NCI-H1092 (cell line): ENCODE results near the gene FSIP2.

ENCODE experiments used
- DNase-seq: peaks from one replicate; lab custom pipeline; 2025; lab: John Stamatoyannopoulos, UW

FSIP2 gene

GRCh38 chr2:185738679-185739472, at the start of gene FSIP2:
FSIP2 (plus strand) TSS chr2:185738804; CDS start chr2:185738895, 91 bp downstream.
- DNase-seq: no peak

DNA sequence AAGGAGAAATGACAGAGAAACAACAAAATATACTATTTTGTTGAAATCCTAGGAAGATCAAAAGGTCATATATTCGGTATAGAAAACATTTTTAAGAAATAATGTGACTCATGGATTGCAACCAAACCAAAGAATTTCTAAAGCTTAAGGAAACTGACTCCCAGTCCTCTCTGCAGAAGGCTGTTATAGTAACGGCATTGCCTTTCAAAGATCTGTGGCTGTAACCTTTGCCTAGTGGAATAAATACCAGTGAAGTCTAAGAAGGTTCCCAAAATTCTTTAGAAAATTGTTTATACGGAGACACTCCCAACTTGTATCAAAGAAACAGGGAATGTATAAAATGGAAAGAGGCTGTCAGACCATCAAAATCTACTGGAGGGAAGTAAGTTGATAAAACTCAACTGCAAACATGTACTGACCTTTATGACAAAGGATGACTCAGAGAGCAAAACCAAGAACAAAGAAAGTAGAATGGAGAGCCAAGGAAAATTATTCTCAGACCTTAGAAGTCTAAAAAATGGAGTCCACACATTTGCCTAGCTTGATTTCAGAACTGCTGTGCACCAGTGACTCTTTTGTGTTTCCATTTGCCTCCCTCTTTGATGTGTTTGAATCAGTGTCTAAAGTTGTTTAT, 48.6 kb upstream of the FSIP2 start:
- no peak for DNase-seq

DNA sequence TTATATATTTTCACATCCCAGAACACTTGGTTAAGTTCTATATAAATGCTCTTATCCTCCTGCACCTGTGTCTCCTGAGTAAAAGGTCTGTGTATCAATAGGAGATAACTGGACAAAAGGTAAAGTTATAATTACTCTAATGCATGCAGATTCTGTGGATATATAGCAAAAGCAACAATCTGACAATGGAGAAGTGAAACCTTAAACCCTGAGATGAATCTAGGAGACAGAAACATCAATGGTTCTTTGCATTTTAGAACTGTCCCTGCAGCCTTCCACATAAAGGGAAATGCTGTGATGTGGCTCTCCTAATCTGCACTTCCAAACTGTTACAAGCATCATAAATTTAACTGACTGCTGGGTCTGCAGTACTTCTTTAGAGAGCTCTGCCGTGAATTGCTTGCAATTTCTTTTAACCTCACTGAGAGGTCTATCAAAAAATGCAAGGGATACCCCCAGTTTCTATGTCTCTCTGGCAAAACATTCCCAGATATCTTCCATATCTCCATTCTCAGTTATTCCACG, 42.8 kb upstream of the FSIP2 start:
- no peak for DNase-seq

DNA sequence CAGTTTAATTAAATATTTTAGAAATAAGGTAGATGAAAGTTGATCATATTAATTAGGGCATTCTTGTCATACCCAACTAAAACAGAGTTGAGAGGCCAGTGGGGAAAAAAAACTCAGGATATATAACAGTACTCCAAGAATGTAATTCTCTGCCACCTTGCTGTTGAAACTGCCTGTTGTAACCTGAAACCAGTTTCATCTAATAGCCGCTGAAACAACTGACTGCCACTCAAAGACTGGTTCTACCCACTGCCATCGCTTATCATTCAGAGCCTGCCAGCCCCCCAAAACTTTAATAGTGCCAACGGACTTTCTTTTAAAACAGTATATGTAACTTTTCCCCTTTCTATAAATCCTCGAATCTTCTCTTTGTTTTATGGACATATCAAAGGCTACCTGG, 37.7 kb upstream of the FSIP2 start:
- no peak for DNase-seq

DNA sequence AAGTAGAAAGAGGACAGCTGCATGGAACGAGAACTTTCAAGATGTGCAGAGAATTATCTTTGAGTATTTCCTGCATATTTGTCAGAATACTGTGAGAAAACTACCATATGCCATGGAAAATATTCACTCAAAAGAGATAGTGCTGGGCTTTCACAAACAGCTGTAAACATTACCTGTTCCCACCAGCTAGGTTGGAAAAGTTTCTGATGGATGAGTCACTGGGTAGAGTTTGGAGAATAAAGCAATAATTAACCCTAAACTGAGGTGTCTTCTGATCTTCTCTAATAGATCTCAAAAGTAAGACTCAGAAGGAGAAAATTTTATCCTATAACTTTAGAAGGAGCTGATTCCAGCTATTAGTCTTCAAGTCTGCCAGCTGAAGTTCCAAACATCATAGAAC, 3.9 kb upstream of the FSIP2 start:
- DNase-seq: no peak

DNA sequence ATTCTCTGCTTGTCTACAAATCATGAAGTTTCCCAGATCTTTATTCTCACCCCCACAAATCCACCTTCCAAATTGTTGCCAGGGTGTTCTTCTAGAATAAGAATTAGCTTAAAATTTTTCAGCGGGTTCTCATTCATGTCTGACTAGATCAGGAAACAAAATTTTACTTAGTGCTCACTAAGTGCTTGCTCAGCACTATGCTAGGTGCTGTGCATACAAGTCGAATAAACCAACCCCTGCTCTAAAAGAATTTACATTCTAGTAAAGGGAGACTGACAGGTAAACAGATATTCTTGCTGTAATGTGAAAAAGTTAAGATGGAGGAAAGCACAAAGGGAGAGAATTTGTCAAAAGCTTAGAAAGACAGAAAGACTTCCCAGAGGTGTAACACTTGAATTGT, 2.4 kb upstream of the FSIP2 start:
- no peak for DNase-seq

DNA sequence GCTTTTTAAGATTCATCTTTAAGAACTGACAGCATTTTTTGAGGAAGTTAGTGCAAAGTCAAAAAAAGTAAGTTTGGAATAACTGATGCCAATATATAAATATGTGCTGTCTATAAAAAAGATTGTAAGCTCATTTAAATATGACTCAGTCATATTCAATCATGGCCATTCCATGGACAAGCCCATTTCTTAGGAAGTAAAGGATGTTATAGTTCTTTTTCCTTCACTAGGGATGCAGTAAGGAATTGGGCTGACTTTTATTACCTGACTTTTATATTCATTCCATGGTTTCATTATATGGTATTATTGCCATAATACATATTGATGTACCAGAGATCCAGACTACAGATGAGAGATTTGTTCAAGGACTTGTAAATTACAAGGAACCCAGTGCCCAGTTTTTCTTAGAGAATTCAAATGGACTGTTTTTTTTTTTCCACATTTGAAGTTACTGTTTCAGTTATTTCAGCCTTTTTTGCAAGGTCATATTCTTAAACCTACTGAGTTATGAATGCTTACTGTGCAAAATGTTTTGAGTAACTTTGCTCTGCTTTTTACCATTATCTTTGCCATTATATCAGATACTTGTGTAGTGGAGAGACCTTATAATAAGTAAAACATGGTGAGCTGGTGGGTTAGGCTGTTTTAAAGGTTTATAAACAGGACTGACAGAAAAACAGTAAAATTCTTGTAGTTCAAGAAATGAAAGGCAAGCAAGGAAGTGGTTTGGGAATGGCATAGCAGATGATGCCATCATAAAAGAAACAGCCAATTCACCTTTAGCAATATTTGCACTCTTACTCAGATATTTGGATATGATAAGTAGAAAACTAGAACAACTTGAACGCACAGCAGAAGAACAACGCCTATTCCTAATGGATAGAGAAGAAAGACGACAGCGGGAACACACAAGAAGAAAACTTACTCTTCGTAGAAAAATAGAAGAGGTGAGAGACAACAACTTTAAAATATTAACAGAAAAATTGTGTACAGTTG, 7.6 kb downstream of the FSIP2 start:
- no peak for DNase-seq

DNA sequence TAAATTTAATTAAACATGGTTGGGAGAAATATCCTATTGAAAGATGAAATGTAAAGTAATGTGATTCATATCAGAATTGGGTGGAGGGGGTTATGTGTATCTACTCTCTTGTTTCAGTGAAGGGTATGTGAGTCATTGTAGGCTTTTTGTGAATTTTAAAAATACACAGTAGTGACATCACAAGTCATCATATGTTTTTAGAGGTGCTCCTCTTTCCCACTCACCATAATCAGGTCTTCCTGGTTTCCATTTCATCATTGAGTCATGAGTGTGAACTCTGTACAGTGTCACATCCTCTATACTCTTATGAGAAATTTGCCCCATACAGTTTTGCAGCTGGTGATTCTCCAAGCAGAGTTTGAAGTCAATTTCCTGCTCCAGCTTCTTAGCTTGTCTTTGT, 18.8 kb downstream of the FSIP2 start:
- DNase-seq: no peak

DNA sequence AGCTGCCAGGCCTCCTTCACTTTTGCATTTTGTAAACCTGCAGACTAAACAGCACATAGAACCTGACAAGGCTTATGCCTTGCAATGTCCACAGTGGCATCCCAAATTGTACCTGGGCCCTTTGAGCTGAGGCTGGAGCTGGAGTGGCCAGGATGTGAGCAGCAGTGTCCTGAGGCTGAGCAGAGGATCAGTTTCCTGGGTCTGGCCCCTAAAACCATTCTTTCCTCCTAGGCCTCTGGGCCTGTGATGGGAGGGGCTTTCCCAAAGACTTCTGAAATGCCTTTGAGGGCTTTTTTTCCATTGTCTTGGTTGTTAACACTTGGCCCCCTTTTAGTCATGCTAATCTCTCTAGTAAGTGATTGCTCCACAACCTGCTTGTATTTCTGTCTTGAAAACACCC, 32.8 kb downstream of the FSIP2 start:
- no peak for DNase-seq

GRCh38 chr2:185780890-185781289, 42.3 kb downstream of the FSIP2 start:
- DNase-seq: no peak

- no peak for DNase-seq
Observed at GRCh38 chr2:185782223-185782769, 43.7 kb downstream of the FSIP2 start.

DNA sequence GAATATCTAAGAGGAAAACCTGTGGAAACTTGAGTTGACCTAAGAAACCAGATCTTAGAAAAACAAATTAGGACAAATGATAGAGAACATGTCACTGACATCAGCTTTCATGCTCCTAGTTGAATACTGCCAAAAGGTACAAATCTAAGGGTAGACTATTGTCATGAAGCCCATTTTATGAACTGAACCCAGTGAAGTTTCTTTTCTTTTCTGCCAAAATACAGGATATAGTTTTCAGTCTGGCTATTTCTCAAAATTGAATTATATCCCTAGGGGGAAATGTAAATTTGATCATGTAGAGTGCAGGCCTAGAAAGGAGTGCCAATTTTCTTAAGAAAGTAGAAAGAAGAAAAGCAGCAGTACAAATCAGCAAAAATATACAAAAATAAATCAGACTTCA, 46.6 kb downstream of the FSIP2 start:
- no peak for DNase-seq

- DNase-seq: no peak
Observed at GRCh38 chr2:185785851-185786473, 47.4 kb downstream of the FSIP2 start.

GRCh38 chr2:185787227-185788145, 48.9 kb downstream of the FSIP2 start:
- DNase-seq: no peak

GRCh38 chr2:185790361-185790760, 51.8 kb downstream of the FSIP2 start:
- DNase-seq: no peak

DNA sequence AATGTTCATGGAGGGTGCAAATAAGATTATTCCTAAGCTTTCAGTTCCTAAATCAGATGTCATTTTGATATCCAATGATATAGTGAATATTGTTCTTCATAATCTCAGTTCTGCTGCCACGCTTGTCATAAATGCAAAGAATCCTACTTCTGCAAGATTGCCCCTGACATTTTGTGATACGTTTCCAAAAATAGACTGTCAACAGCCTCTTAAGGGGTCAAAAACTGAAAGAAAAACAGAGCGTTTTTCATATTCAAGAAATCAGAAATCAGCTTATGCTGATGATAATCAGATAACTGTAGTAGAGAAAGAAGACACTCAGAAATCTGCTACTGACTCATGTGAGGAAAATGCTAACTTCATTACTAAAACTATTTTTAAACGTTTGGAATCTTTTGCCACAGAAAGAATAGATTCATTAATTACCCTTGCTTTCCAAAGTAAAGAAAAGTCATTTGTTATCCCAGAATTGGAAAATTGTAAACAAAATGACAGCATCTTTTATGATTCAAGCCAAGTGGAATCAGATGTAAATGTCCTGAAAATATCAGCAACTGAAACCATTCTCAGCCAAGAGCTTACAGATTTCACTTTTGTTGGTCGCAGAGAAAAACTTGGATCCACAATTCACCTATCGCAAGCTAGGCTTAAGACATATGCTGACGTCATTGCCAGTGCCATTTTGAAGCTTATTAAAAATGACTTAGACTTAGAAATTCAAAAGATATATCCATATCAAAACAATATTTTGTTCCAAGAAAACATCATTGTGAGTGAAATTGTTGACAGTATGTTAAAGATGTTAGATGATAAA, 55.1 kb downstream of the FSIP2 start:
- DNase-seq: no peak

GRCh38 chr2:185796758-185797157, 58.2 kb downstream of the FSIP2 start:
- DNase-seq: no peak

GRCh38 chr2:185802926-185803325, 64.3 kb downstream of the FSIP2 start:
- DNase-seq: no peak

- DNase-seq: no peak
Observed at GRCh38 chr2:185806783-185807182, 68.2 kb downstream of the FSIP2 start.

DNA sequence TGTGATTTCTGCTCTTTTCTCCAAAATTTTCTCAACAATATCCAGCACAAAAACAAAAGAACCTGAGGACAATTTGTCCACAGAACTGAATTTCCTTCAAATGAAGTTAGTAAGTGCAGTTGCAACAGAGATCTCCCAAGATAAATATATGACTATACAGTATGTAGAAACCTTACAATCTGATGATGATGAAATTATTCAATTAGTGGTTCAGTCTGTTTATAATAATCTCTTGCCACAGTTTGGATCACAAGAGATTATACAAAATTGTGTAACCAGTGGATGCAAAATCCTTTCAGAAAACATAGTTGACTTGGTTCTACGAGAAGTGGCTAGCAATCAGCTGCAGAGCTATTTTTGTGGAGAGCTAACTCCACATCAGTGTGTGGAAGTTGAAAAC, 68.7 kb downstream of the FSIP2 start:
- DNase-seq: no peak
